ENCODE measurements around the gene SHB.
"Not testable (repeated sequence)": the region's sequence is repeated elsewhere in the genome, so short reads cannot be mapped to it uniquely, and the experiment has no call there.

Gene SHB

DNA sequence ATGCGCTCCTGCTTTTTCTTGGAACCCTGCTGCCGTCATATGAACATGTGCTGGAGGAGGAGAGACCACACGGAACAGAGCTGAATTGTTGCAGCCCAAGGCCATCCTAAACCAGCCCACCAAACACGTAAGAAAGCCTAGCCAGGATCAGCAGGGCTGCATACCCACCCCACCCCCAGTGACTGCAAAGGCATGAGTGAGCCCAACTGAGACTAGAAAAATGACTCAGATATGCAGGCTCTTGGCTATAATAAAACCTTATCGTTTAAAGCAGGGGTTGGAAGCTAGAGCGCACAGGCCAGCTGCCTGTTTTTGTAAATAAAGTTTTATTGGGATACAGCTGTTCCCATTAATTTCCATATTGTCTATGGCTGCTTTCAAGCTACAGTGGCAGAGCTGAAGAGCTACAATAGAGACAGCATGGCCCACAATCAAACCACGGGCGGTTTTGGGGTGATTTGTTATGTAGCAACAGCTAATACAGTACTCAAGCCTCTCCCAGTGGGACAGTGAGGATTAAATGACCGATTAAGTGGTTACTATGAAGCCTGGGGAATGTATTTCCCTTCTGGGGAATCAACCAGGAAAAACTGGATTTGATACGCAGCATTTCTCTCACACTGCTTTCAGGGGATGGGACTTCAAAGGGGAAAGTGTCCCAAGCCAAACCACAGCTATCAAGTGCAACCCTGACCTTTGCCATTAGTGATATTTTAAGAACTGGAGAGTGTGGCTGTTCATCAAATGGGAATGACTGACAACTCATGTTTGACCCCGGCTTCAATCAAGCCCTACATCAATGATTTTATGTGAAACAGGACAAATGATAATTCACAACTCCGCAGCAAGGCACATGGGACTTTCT is 6.3 kb downstream of the SHB start:
- no peak for DNase-seq (ENCODE audit: low read depth)

- no peak for DNase-seq (ENCODE audit: low read depth)
Measured at GRCh38 chr9:38062106-38062497, 6.9 kb downstream of the SHB start.

- DNase-seq (ENCODE audit: low read depth): no peak
Measured at GRCh38 chr9:38061326-38061977, 7.6 kb downstream of the SHB start.

GRCh38 chr9:38060681-38061080 is 8.3 kb downstream of the SHB start:
- DNase-seq (ENCODE audit: low read depth): no peak

- no peak for DNase-seq (ENCODE audit: low read depth)
Measured at GRCh38 chr9:38059233-38059936, 9.6 kb downstream of the SHB start.

DNA sequence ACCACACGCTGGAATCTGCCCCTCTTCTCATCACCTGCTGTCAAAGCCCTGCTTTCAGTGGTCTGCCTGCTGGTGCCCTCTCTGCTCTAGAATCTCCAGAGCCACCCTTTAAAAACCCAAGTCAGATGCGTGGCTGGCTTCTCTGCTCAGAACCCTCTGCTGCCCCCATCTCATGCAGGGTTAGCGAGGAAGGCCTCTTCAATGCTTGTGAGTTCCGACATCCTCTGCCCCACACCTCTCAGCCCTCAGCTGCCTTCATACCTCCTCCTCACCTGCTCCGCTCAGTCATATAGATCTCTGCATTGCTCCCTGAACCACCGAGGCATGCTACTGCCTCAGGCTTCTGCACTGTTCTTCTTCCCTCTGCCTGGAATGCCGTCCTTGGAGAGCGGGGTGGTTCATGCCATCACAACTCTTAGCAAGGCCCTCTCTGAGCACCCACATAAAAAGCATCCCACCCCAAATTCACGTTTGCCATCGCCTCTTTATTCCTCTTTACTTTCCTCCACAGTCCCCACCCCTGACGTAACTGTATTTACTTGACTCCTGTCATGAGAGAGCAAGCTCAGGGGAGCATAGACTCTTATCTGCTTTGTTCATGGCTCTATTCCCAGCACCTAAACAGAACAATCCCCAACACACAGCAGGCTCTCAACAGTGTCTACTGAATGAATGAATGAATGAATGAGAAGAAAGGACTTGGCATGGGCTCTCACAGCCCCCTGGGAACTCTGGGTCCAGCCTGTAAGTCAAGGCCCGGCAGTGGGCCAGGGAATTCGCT is 10.4 kb downstream of the SHB start:
- no peak for DNase-seq (ENCODE audit: low read depth)

- no peak for DNase-seq (ENCODE audit: low read depth)
Measured at GRCh38 chr9:38057416-38058195, 11.4 kb downstream of the SHB start.

GRCh38 chr9:38054653-38055052 is 14.4 kb downstream of the SHB start:
- no peak for DNase-seq (ENCODE audit: low read depth)

DNA sequence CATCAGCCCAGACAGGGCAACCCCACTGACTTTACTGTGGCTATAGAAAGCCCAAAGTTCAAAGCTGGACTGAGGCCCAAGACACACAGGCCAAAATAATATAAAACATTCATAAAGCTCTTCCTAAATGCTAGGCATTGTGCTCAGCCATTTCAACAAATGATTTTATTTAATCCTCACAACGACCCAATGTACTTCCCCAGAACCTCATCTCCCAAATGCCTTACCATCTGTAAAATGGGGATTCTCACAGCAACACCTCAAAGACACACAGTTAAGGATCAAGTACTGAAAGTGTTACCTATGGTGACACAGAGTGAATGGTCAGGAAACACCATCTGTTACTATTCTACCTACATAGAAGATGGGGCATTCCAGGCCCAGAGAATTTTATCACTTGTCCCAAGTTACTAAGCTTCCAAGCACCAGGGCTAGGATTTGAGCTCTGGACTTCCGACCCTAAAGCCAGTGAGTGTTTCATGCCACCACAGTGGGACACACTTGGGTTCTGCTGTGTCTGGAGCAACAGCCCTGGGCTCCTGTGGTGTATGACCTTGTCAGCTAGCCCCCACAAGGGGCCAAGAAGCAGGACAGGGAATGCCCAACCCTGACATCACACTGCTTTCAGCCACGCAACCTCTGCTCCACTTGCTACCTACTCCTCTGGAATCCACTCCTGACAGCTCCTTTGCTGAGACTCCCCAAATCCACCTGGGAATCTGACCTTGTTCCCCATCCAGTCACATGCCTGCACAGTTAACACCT is 15.1 kb downstream of the SHB start:
- no peak for DNase-seq (ENCODE audit: low read depth)

GRCh38 chr9:38051780-38052546 is 17.1 kb downstream of the SHB start:
- no peak for DNase-seq (ENCODE audit: low read depth)

DNA sequence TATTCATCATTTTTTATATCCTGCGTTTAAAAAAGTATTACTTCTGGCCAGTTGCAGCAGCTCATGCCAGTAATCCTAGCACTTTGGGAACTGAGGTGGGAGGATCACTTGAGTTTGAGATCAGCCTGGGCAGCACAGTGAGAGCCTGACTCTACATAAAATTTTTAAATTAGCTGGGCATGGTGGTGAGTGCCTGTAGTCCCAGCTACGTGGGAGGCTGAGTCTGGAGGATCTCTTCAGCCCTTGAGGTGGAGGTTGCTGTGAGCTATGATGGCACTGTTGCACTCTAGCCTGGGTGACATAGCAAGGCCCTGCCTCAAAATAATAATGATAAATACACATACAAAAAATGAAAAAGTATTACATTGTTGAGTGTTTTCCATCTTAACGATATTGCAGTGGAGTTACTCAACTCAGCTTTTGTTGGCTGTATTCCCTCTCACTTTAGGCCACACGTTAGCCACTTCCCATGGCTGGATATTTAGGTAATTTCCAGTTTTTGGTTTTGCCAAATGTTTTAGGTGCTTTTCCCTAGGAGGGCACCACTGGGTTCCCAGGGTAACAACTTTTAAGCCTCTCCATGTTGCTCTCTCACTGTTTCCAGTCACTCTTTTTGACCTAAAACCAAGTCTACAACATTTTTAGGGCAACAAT is 20.6 kb downstream of the SHB start:
- no peak for DNase-seq (ENCODE audit: low read depth)

- DNase-seq (ENCODE audit: low read depth): no peak
Measured at GRCh38 chr9:38047301-38048251, 21.5 kb downstream of the SHB start.

DNA sequence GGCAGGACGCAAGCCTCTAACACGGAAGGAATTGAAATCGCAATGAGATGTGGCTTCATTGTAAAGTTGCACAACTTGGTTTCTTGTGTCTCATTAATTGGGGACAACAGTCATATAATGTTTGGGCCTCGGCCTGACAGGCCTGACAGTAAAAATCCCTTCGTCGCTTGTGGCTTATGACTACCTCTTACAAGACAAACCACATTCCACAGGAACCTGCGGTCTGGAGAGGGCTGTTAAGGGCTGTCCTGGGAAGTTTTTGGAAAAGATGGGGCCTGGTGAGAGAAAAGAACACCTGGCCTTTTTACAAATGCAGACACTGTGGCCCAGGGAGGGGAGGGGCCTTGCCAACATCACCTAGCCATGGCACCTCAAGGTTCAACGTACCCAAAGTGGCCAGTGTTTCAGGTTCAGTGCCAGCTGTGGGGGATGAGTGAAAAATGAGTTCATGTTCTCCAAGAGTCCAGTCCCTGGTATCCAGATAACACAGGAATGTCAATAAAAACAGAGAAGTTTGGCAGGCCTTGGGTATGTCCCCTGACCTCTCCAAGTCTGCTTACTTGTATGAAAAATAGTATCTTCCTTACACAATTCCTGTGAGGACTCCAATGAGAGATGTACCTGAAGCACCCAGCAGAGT is 22.2 kb downstream of the SHB start:
- no peak for DNase-seq (ENCODE audit: low read depth)

DNA sequence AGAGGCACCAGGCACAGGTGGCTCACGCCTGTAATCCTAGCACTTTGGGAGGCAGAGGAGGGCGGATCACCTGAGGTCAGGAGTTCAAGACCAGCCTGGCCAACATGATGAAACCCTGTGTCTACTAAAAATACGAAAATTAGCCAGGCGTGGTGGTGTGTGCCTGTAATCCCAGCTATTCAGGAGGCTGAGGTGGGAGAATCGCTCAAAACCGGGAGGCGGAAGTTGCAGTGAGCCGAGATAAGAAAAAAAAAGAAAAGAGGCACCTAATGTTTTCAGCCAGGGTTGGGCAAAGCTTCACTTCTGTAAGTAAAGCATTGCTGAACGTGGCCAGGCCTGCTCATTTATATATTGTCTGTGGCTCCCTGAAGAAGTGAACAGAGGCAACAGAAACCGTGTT is 23.1 kb downstream of the SHB start:
- DNase-seq (ENCODE audit: low read depth): not testable (repeated sequence)

DNA sequence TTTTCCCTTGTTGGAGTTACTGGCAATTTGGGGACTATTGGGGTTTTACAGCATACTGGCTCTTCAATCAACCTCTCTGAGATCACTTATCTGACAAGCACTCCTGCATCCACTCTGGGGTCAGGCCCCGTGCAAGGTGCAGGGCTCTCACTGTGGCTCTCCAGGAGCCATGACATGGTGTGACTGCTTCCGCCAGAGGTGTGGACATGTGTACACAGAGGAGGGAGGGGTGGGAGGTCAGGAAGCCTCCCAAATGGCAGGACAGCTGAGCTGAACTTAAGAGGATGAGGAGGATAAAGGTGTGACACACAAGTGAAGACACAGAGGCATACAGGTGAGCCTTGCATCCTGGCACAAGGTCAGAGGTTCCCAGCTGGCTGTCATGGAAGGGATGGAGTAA is 24.3 kb downstream of the SHB start:
- DNase-seq (ENCODE audit: low read depth): no peak

GRCh38 chr9:38043931-38044623 is 24.9 kb downstream of the SHB start:
- DNase-seq (ENCODE audit: low read depth): no peak
